WTC11 (cell line): ENCODE data around the gene FNIP2.

Experiments used
- CTCF ChIP-seq: fragments of 200-600 bp; IDR thresholded peaks from 2 replicates; pipeline ENCODE4 v1.8.0; 2022; ENCODE audit warnings: antibody characterized with exemption
- E2F1 ChIP-seq: sonication (generic); formaldehyde crosslinking; IDR thresholded peaks from 2 replicates; pipeline ENCODE4 v1.8.0; 2022; ENCODE audit warnings: mild to moderate bottlenecking, missing genetic modification reagents
- HMGXB4 ChIP-seq: sonication (generic); formaldehyde crosslinking; IDR thresholded peaks from 2 replicates; pipeline ENCODE4 v1.8.1; 2023; ENCODE audit warnings: mild to moderate bottlenecking, moderate library complexity, missing genetic modification reagents
- JUN ChIP-seq: sonication (generic); formaldehyde crosslinking; IDR thresholded peaks from 2 replicates; pipeline ENCODE4 v1.8.0; 2023; ENCODE audit warnings: mild to moderate bottlenecking, missing genetic modification reagents
- SP1 ChIP-seq: sonication (generic); formaldehyde crosslinking; conservative IDR thresholded peaks from 2 replicates; pipeline ENCODE4 v1.8.1; 2022; ENCODE audit warnings: missing genetic modification reagents
- ZBTB21 ChIP-seq: sonication (generic); formaldehyde crosslinking; IDR thresholded peaks from 2 replicates; pipeline ENCODE4 v1.8.1; 2023; ENCODE audit warnings: mild to moderate bottlenecking, missing genetic modification reagents, borderline replicate concordance
- ZNF138 ChIP-seq: sonication (generic); formaldehyde crosslinking; conservative IDR thresholded peaks from 2 replicates; pipeline ENCODE4 v1.8.1; 2022; ENCODE audit warnings: mild to moderate bottlenecking, moderate library complexity, missing genetic modification reagents

GRCh38 chr4:158767451-158767850 lies 1.4 kb upstream of the FNIP2 start:
- TF ChIP-seq CTCF = no peak
- TF ChIP-seq ZBTB21 = no peak
- no peak for TF ChIP-seq E2F1
- TF ChIP-seq ZNF138 (CRISPR knock-in tag) = no peak
- TF ChIP-seq JUN (CRISPR knock-in tag) = no peak
- no peak for TF ChIP-seq SP1
- TF ChIP-seq HMGXB4 = no peak
